HepG2 (cell line): ENCODE results near the gene TENT5A. TPM values are rescaled to one million over a fixed set of nuclear protein-coding genes. Genes with fewer than 3 reads are reported as not detected.

ENCODE experiments used
- BRF2 ChIP-seq: sonication (generic); formaldehyde crosslinking; IDR thresholded peaks from 2 replicates; pipeline ENCODE4 v1.8.1; 2022; ENCODE audit warnings: mild to moderate bottlenecking, missing genetic modification reagents
- ELF3 ChIP-seq: IDR thresholded peaks from 2 replicates; pipeline ENCODE4 v1.6.1; 2016; ENCODE audit warnings: missing genetic modification reagents, missing compliant biosample characterization
- ETV6 ChIP-seq: sonication (generic); formaldehyde crosslinking; conservative IDR thresholded peaks from 2 replicates; pipeline ENCODE4 v1.4.0; 2020; ENCODE audit warnings: missing genetic modification reagents
- GMEB1 ChIP-seq: sonication (generic); formaldehyde crosslinking; IDR thresholded peaks from 2 replicates; pipeline ENCODE4 v1.5.1; 2020; ENCODE audit warnings: missing genetic modification reagents, mild to moderate bottlenecking, borderline replicate concordance
- TBL1XR1 ChIP-seq: fragments of 150-350 bp; IDR thresholded peaks from 2 replicates; pipeline ENCODE4 v1.6.1; 2014; ENCODE audit warnings: borderline replicate concordance, low read length; ENCODE audit not compliant: partially characterized antibody
- THAP8 ChIP-seq: sonication (generic); formaldehyde crosslinking; IDR thresholded peaks from 2 replicates; pipeline ENCODE4 v1.5.1; 2020; ENCODE audit warnings: missing genetic modification reagents, mild to moderate bottlenecking, borderline replicate concordance
- TRIM24 ChIP-seq: sonication (generic); formaldehyde crosslinking; IDR thresholded peaks from 2 replicates; pipeline ENCODE4 v1.8.0; 2022; ENCODE audit warnings: mild to moderate bottlenecking, missing genetic modification reagents
- ZBTB40 ChIP-seq, 2 experiments: fragments of 450-650 bp in 1 of 2; sonication (generic) in 1 of 2; formaldehyde crosslinking in 1 of 2; IDR thresholded peaks; 2 replicates each; pipeline versions ENCODE4 v1.6.1 to v1.8.0; 2016 to 2022; ENCODE audit warnings: antibody characterized with exemption in 1 of 2, mild to moderate bottlenecking in 1 of 2, missing genetic modification reagents in 1 of 2
- ZFP91 ChIP-seq: sonication (generic); formaldehyde crosslinking; IDR thresholded peaks from 2 replicates; pipeline ENCODE4 v1.9.0; 2022; ENCODE audit warnings: missing genetic modification reagents, mild to moderate bottlenecking, borderline replicate concordance
- ZNF569 ChIP-seq: sonication (generic); formaldehyde crosslinking; IDR thresholded peaks from 2 replicates; pipeline ENCODE4 v1.5.0; 2020; ENCODE audit warnings: mild to moderate bottlenecking, missing genetic modification reagents, moderate library complexity, borderline replicate concordance
- ZNF674 ChIP-seq: sonication (generic); formaldehyde crosslinking; IDR thresholded peaks from 2 replicates; pipeline ENCODE4 v1.5.0; 2020; ENCODE audit warnings: low read depth, mild to moderate bottlenecking, missing genetic modification reagents
- ZSCAN30 ChIP-seq: sonication (generic); formaldehyde crosslinking; IDR thresholded peaks from 2 replicates; pipeline ENCODE4 v1.5.0; 2020; ENCODE audit warnings: mild to moderate bottlenecking, missing genetic modification reagents
- polyA plus RNA-seq, 8 experiments: library from polyadenylated mRNA; depleted of rRNA in 3 of 8; stranded (reverse) in 7 of 8; unstranded in 1 of 8; fragments of >200 nt; fragmentation: Illumina TruSeq in 4 of 8; extraction: Trizol in 4 of 8; gene quantifications; 2 replicates each; pipeline versions ENCODE4 v1.2.1 to v1.2.3, GENCODE V29; 2011 to 2016; ENCODE audit warnings: low read depth in 4 of 8, missing spikeins in 1 of 8, mixed read lengths in 1 of 8; ENCODE audit not compliant: insufficient read depth in 1 of 8
- total RNA-seq, 5 experiments: library from RNA; depleted of rRNA; stranded (reverse); fragments of >200 nt; fragmentation: Illumina TruSeq; extraction: Trizol; gene quantifications; 2 replicates each; pipeline ENCODE4 v1.2.3, GENCODE V29; 2016; ENCODE audit warnings: low read depth in 1 of 5

Gene TENT5A
- total and polyA plus RNA-seq, 2 of the 13 experiments (the other 11 are each of a cell fraction or from before 2014, with no cell fraction given), result 8.0 to 13.8 TPM

- TF ChIP-seq ZBTB40 (IDR thresholded peaks at IDR 0.05) (no peak), ZBTB40 (CRISPR knock-in tag; IDR thresholded peaks at IDR 0.05) (no peak; the same call in 1 of the 2 replicates), THAP8 (no peak), TRIM24 (CRISPR knock-in tag) (no peak), TBL1XR1 (no peak), ELF3 (no peak), ZFP91 (CRISPR knock-in tag) (no peak; the same call in 1 of the 2 replicates), ETV6 (CRISPR knock-in tag) (no peak), ZNF569 (CRISPR knock-in tag) (no peak; the same call in 1 of the 2 replicates), ZNF674 (no peak), ZSCAN30 (CRISPR knock-in tag) (no peak), BRF2 (CRISPR knock-in tag) (0 out of 2 replicates have a peak, but pooled peaks have one; percentile 54), GMEB1 (CRISPR knock-in tag) (0 out of 2 replicates have a peak, but pooled peaks have one; percentile 14)
These were observed at the start of gene TENT5A (continued) for GRCh38 chr6:81752084-81752920.
